Measurements from ENCODE around the gene CCDC15. TPM values are rescaled to one million over a fixed set of nuclear protein-coding genes. Genes with fewer than 3 reads are reported as not detected.
"Not testable (repeated sequence)": the region's sequence is repeated elsewhere in the genome, so short reads cannot be mapped to it uniquely, and the experiment has no call there.

Gene CCDC15
- total RNA-seq, 2 experiments from 2014 or later = 9.2 to 9.7 TPM

- Mint-ChIP-seq H3K4me1 (no peaks in the 10 kb centered on the region), H3K36me3 (ENCODE audit: low read depth) (peaks cover 85% of the 10 kb centered on the region), H3K4me3 (no peak overlapping the region), H3K27ac (no peak overlapping the region), H3K27me3 (no peaks in the 10 kb centered on the region), H3K9me3 (peaks cover 27% of the 10 kb centered on the region)
- CTCF ChIA-PET = no interaction called here
- no peak for DNase-seq
- POLR2A ChIA-PET = no interaction called here
Observed at GRCh38 chr11:124982043-124982442, 28.0 kb downstream of the CCDC15 start.

- Mint-ChIP-seq H3K4me1 (no peaks in the 10 kb centered on the region), H3K9me3 (peaks cover 23% of the 10 kb centered on the region), H3K27ac (no peak overlapping the region), H3K27me3 (no peaks in the 10 kb centered on the region), H3K4me3 (no peak overlapping the region), H3K36me3 (ENCODE audit: low read depth) (peaks cover 86% of the 10 kb centered on the region)
- CTCF ChIA-PET = no interaction called here
- POLR2A ChIA-PET = no interaction called here
- DNase-seq = no peak
Observed at GRCh38 chr11:124983674-124984511, 29.9 kb downstream of the CCDC15 start.

GRCh38 chr11:124984512-124984854, 30.5 kb downstream of the CCDC15 start:
- ChIA-PET POLR2A (no interaction called here), CTCF (no interaction called here)
- H3K4me3 Mint-ChIP-seq = no peak overlapping the region
- H3K27me3 Mint-ChIP-seq = no peaks in the 10 kb centered on the region
- peaks cover 86% of the 10 kb centered on the region for H3K36me3 Mint-ChIP-seq (ENCODE audit: low read depth)
- peaks cover 21% of the 10 kb centered on the region for H3K9me3 Mint-ChIP-seq
- no peaks in the 10 kb centered on the region for H3K4me1 Mint-ChIP-seq
- no peak overlapping the region for H3K27ac Mint-ChIP-seq
- DNase-seq = no peak

DNA sequence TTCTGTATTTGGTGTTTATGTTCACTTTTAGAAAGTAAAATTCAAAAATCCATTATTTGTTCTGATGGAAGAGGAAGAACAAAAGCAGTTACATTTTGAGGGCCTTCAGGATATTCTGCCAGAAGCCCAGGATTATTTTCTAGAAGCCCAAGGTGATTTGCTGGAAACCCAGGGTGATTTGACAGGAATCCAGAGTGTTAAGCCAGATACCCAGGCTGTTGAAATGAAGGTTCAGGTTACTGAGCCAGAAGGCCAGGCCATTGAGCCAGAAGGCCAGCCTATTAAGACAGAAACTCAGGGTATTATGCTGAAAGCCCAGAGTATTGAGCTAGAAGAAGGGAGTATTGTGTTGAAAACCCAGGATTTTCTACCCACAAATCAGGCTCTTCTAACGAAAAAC, 33.1 kb downstream of the CCDC15 start:
- Mint-ChIP-seq H3K9me3 (peaks cover 4% of the 10 kb centered on the region), H3K4me1 (no peaks in the 10 kb centered on the region), H3K27me3 (no peaks in the 10 kb centered on the region), H3K27ac (no peak overlapping the region), H3K36me3 (ENCODE audit: low read depth) (peaks cover 72% of the 10 kb centered on the region), H3K4me3 (no peak overlapping the region)
- ChIA-PET POLR2A (no interaction called here), CTCF (no interaction called here)
- no peak for DNase-seq

- H3K4me3 Mint-ChIP-seq = no peak overlapping the region
- H3K9me3 Mint-ChIP-seq = no peaks in the 10 kb centered on the region
Observed at GRCh38 chr11:124988063-124988462, 34.1 kb downstream of the CCDC15 start.

GRCh38 chr11:125001079-125001778, 47.2 kb downstream of the CCDC15 start:
- peaks cover 53% of the 10 kb centered on the region for H3K36me3 Mint-ChIP-seq (ENCODE audit: low read depth)
- no peak overlapping the region for H3K4me3 Mint-ChIP-seq
- POLR2A ChIA-PET = no interaction called here
- H3K27me3 Mint-ChIP-seq = no peaks in the 10 kb centered on the region
- H3K27ac Mint-ChIP-seq = no peak overlapping the region
- CTCF ChIA-PET = no interaction called here
- no peaks in the 10 kb centered on the region for H3K4me1 Mint-ChIP-seq
- H3K9me3 Mint-ChIP-seq = no peaks in the 10 kb centered on the region
- DNase-seq = no peak

More at GRCh38 chr11:124988063-124988462, 34.1 kb downstream of the CCDC15 start:
- no peak for DNase-seq
- ChIA-PET CTCF (interaction anchor here (1.9 kb wide), 1 partner anchor 137 kb away, joined by 5 read pairs; no protein-coding TSS in a partner anchor), POLR2A (no interaction called here)
- H3K27ac Mint-ChIP-seq = no peak overlapping the region
- no peaks in the 10 kb centered on the region for H3K27me3 Mint-ChIP-seq
- H3K36me3 Mint-ChIP-seq (ENCODE audit: low read depth) = peaks cover 66% of the 10 kb centered on the region
- no peaks in the 10 kb centered on the region for H3K4me1 Mint-ChIP-seq

DNA sequence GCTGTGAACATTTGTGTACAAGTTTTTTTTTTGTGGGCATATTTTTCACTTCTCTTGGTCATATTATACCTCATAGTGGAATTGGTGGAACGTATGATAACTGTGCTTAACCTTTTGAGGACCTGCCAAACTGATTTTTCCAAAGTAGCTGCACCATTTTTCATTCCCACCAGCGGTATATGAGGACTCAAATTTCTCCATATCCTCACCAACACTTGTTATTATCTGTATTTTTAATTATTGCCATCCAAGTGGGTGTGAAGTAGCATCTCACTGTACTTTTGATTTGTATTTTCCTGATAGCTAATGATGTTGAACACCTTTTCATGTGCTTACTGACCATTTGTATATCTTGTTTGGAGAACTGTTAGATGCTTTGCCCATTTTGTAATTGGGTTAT, 47.8 kb downstream of the CCDC15 start:
- Mint-ChIP-seq H3K4me1 (no peaks in the 10 kb centered on the region), H3K27ac (no peak overlapping the region), H3K27me3 (no peaks in the 10 kb centered on the region), H3K9me3 (no peaks in the 10 kb centered on the region), H3K4me3 (no peak overlapping the region), H3K36me3 (ENCODE audit: low read depth) (peaks cover 53% of the 10 kb centered on the region)
- DNase-seq = no peak
- POLR2A ChIA-PET = no interaction called here
- CTCF ChIA-PET = no interaction called here

- Mint-ChIP-seq H3K27ac (no peak overlapping the region), H3K4me3 (no peak overlapping the region), H3K9me3 (no peaks in the 10 kb centered on the region), H3K27me3 (no peaks in the 10 kb centered on the region), H3K4me1 (peaks cover 1% of the 10 kb centered on the region), H3K36me3 (ENCODE audit: low read depth) (peaks cover 57% of the 10 kb centered on the region)
- CTCF ChIA-PET = no interaction called here
- DNase-seq = no peak
- POLR2A ChIA-PET = no interaction called here
Observed at GRCh38 chr11:125005491-125005890, 51.5 kb downstream of the CCDC15 start.

- CTCF ChIA-PET = no interaction called here
- Mint-ChIP-seq H3K4me1 (no peaks in the 10 kb centered on the region), H3K27ac (no peak overlapping the region), H3K4me3 (no peak overlapping the region), H3K27me3 (no peaks in the 10 kb centered on the region), H3K9me3 (no peaks in the 10 kb centered on the region), H3K36me3 (ENCODE audit: low read depth) (peaks cover 6% of the 10 kb centered on the region)
- no peak for DNase-seq
- POLR2A ChIA-PET = no interaction called here
Observed at GRCh38 chr11:125016413-125016812, 62.4 kb downstream of the CCDC15 start.

- no peaks in the 10 kb centered on the region for H3K36me3 Mint-ChIP-seq (ENCODE audit: low read depth)
- H3K27me3 Mint-ChIP-seq = no peaks in the 10 kb centered on the region
- no peak for DNase-seq
- H3K27ac Mint-ChIP-seq = no peak overlapping the region
- no peaks in the 10 kb centered on the region for H3K9me3 Mint-ChIP-seq
- no peak overlapping the region for H3K4me3 Mint-ChIP-seq
- ChIA-PET POLR2A (no interaction called here), CTCF (no interaction called here)
- no peaks in the 10 kb centered on the region for H3K4me1 Mint-ChIP-seq
Observed at GRCh38 chr11:125020342-125020741, 66.3 kb downstream of the CCDC15 start.

GRCh38 chr11:125022551-125022950, 68.5 kb downstream of the CCDC15 start:
- H3K9me3 Mint-ChIP-seq = no peaks in the 10 kb centered on the region
- no peak for DNase-seq
- H3K36me3 Mint-ChIP-seq (ENCODE audit: low read depth) = no peaks in the 10 kb centered on the region
- H3K27ac Mint-ChIP-seq = no peak overlapping the region
- H3K27me3 Mint-ChIP-seq = no peaks in the 10 kb centered on the region
- CTCF ChIA-PET = no interaction called here
- no peak overlapping the region for H3K4me3 Mint-ChIP-seq
- H3K4me1 Mint-ChIP-seq = no peaks in the 10 kb centered on the region
- POLR2A ChIA-PET = interaction anchor here (0.9 kb wide), 1 partner anchor 73 kb away, joined by 3 read pairs; no protein-coding TSS in a partner anchor

DNA sequence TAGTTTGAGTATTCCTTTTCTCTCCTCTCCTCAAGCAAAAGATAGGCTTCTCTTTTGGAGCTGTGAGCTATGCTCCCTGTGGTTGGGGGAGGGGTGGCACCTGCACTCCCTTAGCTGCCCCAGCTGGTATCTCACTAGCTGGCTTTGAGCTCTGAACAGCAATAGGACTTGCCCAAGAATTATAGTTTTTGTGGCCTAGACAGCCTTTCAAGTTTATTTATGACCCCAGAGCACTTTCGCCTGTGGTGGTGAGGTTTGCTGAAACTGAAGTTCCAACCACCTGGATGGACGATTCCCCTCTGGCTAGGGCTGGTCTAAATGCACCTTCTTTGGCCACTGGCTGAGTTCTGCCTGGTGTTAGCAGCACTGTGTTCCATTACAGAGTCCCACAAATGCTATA, 72.0 kb downstream of the CCDC15 start:
- peaks cover 18% of the 10 kb centered on the region for H3K36me3 Mint-ChIP-seq (ENCODE audit: low read depth)
- POLR2A ChIA-PET = no interaction called here
- CTCF ChIA-PET = no interaction called here
- H3K27me3 Mint-ChIP-seq = no peaks in the 10 kb centered on the region
- DNase-seq = no peak
- H3K4me3 Mint-ChIP-seq = no peak overlapping the region
- peaks cover 3% of the 10 kb centered on the region for H3K9me3 Mint-ChIP-seq
- H3K27ac Mint-ChIP-seq = no peak overlapping the region
- no peaks in the 10 kb centered on the region for H3K4me1 Mint-ChIP-seq

- peaks cover 36% of the 10 kb centered on the region for H3K36me3 Mint-ChIP-seq (ENCODE audit: low read depth)
- POLR2A ChIA-PET, H3K27me3 Mint-ChIP-seq, DNase-seq, H3K4me1 Mint-ChIP-seq, H3K27ac Mint-ChIP-seq, H3K4me3 Mint-ChIP-seq, CTCF ChIA-PET: not testable (repeated sequence)
- peaks cover 18% of the 10 kb centered on the region for H3K9me3 Mint-ChIP-seq
Observed at GRCh38 chr11:125029431-125029830, 75.4 kb downstream of the CCDC15 start.

GRCh38 chr11:125036933-125037332, 82.9 kb downstream of the CCDC15 start:
- CTCF ChIA-PET = no interaction called here
- POLR2A ChIA-PET = no interaction called here
- H3K27ac Mint-ChIP-seq = no peak overlapping the region
- DNase-seq = no peak
- H3K36me3 Mint-ChIP-seq (ENCODE audit: low read depth) = peaks cover 38% of the 10 kb centered on the region
- peaks cover 16% of the 10 kb centered on the region for H3K9me3 Mint-ChIP-seq
- H3K27me3 Mint-ChIP-seq = no peaks in the 10 kb centered on the region
- peaks cover 12% of the 10 kb centered on the region for H3K4me1 Mint-ChIP-seq
- no peak overlapping the region for H3K4me3 Mint-ChIP-seq
